HepG2 (cell line): ENCODE measurements around the gene TUBGCP6. TPM values are rescaled to one million over a fixed set of nuclear protein-coding genes. Genes with fewer than 3 reads are reported as not detected.
A peak's percentile ranks its signal among the peaks of the same experiment; 100 is the strongest.

Experiments
- ATAC-seq: fragments of 200-7000 bp; cut with Tn5 transposase; 3 replicates; pipeline ENCODE4 v1.9.1; 2020; ENCODE audit warnings: mild to moderate bottlenecking, moderate library complexity
- BruUV-seq: library from RNA; stranded (reverse); fragments of 400-500 nt; replicated peaks from 2 replicates; lab custom pipeline; 2021; lab: Mats Ljungman, UMichigan
- CTCF ChIA-PET: fragments of 300-600 bp; formaldehyde crosslinking; extraction: SDS; loops from one replicate; lab custom pipeline; 2021; ENCODE audit warnings: low total read pairs, inconsistent platforms, low intra/inter-chr PET ratio; lab: Yijun Ruan, JAX
- POLR2A ChIA-PET: fragments of 350-600 bp; sonication (Branson Sonifier 250); formaldehyde crosslinking; loops from one replicate; lab custom pipeline; 2020; ENCODE audit warnings: antibody characterized with exemption, inconsistent platforms; lab: Yijun Ruan, JAX
- DNase-seq: peaks from one replicate; pipeline ENCODE4 v3.0.0-alpha.2; 2015; ENCODE audit warnings: low spot score
- FAIRE-seq: peaks from 3 replicates; lab custom pipeline; 2011; peaks lifted over from hg19 to GRCh38; lab: Jason Lieb, UNC
- H2AFZ ChIP-seq: one replicate; pipeline ENCODE4 v1.6.1; 2011; ENCODE audit warnings: low read length, inconsistent platforms
- H3K27ac ChIP-seq: fragments of 300-600 bp; 3 replicates; pipeline ENCODE4 v1.8.0; 2011; ENCODE audit warnings: mixed run types, mild to moderate bottlenecking, mixed read lengths, low read length, inconsistent platforms; ENCODE audit not compliant: insufficient read depth; ENCODE audit errors: extremely low read length
- H3K27me3 ChIP-seq, 2 experiments: fragments of 200-600 bp in 1 of 2; 2 replicates in 1 of 2; 3 replicates in 1 of 2; pipeline versions ENCODE4 v1.6.0 to v1.8.0; 2011; ENCODE audit warnings: low read length in 2 of 2, mild to moderate bottlenecking in 2 of 2, moderate library complexity in 2 of 2, inconsistent platforms in 1 of 2; ENCODE audit not compliant: insufficient read depth in 2 of 2, control insufficient read depth in 1 of 2
- H3K36me3 ChIP-seq, 2 experiments: fragments of 200-600 bp in 1 of 2; replicated peaks in 1 of 2; 2 replicates in 1 of 2; 3 replicates in 1 of 2; pipeline versions ENCODE4 v1.5.1 to v1.8.0; 2011; ENCODE audit warnings: low read length in 2 of 2, inconsistent platforms in 1 of 2; ENCODE audit not compliant: insufficient read depth in 2 of 2, control insufficient read depth in 1 of 2
- H3K4me1 ChIP-seq: 2 replicates; pipeline ENCODE4 v1.5.1; 2012; ENCODE audit warnings: low read length, inconsistent platforms; ENCODE audit not compliant: insufficient read depth
- H3K4me2 ChIP-seq: 2 replicates; pipeline ENCODE4 v1.6.0; 2011; ENCODE audit warnings: low read depth, low read length, inconsistent platforms
- H3K4me3 ChIP-seq, 3 experiments: fragments of 200-600 bp in 1 of 3; sonication (generic), shearing (Covaris generic) in 1 of 3; replicated peaks in 1 of 3; 2 replicates each; pipeline ENCODE4 v1.5.1; 2011 to 2016; ENCODE audit warnings: low read length in 3 of 3, inconsistent platforms in 2 of 3, low read depth in 2 of 3, mild to moderate bottlenecking in 2 of 3, control low read depth in 1 of 3, mixed read lengths in 1 of 3; ENCODE audit not compliant: insufficient read depth in 1 of 3
- H3K79me2 ChIP-seq: one replicate; pipeline ENCODE4 v1.6.1; 2011; ENCODE audit warnings: low read length, inconsistent platforms; ENCODE audit not compliant: insufficient read depth
- H3K9ac ChIP-seq: 2 replicates; pipeline ENCODE4 v1.6.0; 2011; ENCODE audit warnings: mild to moderate bottlenecking, low read depth, low read length, inconsistent platforms; ENCODE audit not compliant: insufficient read depth
- H3K9me3 ChIP-seq: 2 replicates; pipeline ENCODE4 v1.5.1; 2012; ENCODE audit warnings: mild to moderate bottlenecking, low read length
- H4K20me1 ChIP-seq: 2 replicates; pipeline ENCODE4 v1.6.0; 2011; ENCODE audit warnings: inconsistent platforms, mild to moderate bottlenecking, low read length, moderate library complexity; ENCODE audit not compliant: insufficient read depth
- AGO2 ChIP-seq: fragments of 200-400 bp; formaldehyde crosslinking; optimal IDR thresholded peaks from 2 replicates; pipeline ENCODE3; 2017; ENCODE audit warnings: mild to moderate bottlenecking, low read depth, low read length, moderate library complexity
- ESRRA ChIP-seq: sonication (generic); formaldehyde crosslinking; IDR thresholded peaks from 2 replicates; pipeline ENCODE4 v1.5.1; 2020; ENCODE audit warnings: mild to moderate bottlenecking, low read depth, missing genetic modification reagents
- HNF1A ChIP-seq, 2 experiments: sonication (generic) in 1 of 2; formaldehyde crosslinking in 1 of 2; IDR thresholded peaks; 2 replicates each; pipeline versions ENCODE4 v1.4.0 to v1.6.1; 2016 to 2020; ENCODE audit warnings: borderline replicate concordance in 1 of 2, low read depth in 1 of 2, mild to moderate bottlenecking in 1 of 2, missing genetic modification reagents in 1 of 2
- MAZ ChIP-seq, 2 experiments: sonication (generic) in 1 of 2; formaldehyde crosslinking in 1 of 2; IDR thresholded peaks; 2 replicates each; pipeline versions ENCODE4 v1.5.0 to v1.6.1; 2012 to 2020; ENCODE audit warnings: low read depth in 2 of 2, mild to moderate bottlenecking in 2 of 2, borderline replicate concordance in 1 of 2, improper control_type of control experiment in 1 of 2, low read length in 1 of 2, missing genetic modification reagents in 1 of 2, moderate library complexity in 1 of 2
- SMAD9 ChIP-seq: sonication (generic); formaldehyde crosslinking; IDR thresholded peaks from 2 replicates; pipeline ENCODE4 v1.5.1; 2020; ENCODE audit warnings: mild to moderate bottlenecking, missing genetic modification reagents
- TAF1 ChIP-seq: sonication (generic); formaldehyde crosslinking; IDR thresholded peaks from 2 replicates; pipeline ENCODE4 v1.4.0; 2020; ENCODE audit warnings: missing genetic modification reagents
- ZBTB42 ChIP-seq: sonication (generic); formaldehyde crosslinking; IDR thresholded peaks from 2 replicates; pipeline ENCODE4 v1.5.0; 2020; ENCODE audit warnings: mild to moderate bottlenecking, missing genetic modification reagents
- ZFP62 ChIP-seq: sonication (generic); formaldehyde crosslinking; IDR thresholded peaks from 2 replicates; pipeline ENCODE4 v1.4.0; 2020; ENCODE audit warnings: missing genetic modification reagents
- ZNF331 ChIP-seq: sonication (generic); formaldehyde crosslinking; IDR thresholded peaks from 2 replicates; pipeline ENCODE4 v1.4.0; 2020; ENCODE audit warnings: missing genetic modification reagents
- ZNF446 ChIP-seq: sonication (generic); formaldehyde crosslinking; IDR thresholded peaks from 2 replicates; pipeline ENCODE4 v1.5.0; 2020; ENCODE audit warnings: mild to moderate bottlenecking, missing genetic modification reagents
- ZNF451 ChIP-seq: sonication (generic); formaldehyde crosslinking; IDR thresholded peaks from 2 replicates; pipeline ENCODE4 v1.5.0; 2020; ENCODE audit warnings: mild to moderate bottlenecking, missing genetic modification reagents
- ZNF546 ChIP-seq: sonication (generic); formaldehyde crosslinking; conservative IDR thresholded peaks from 2 replicates; pipeline ENCODE4 v1.8.1; 2023; ENCODE audit warnings: mild to moderate bottlenecking, missing genetic modification reagents
- ZNF598 ChIP-seq: sonication (generic); formaldehyde crosslinking; IDR thresholded peaks from 2 replicates; pipeline ENCODE4 v1.5.1; 2020; ENCODE audit warnings: mild to moderate bottlenecking, missing genetic modification reagents, borderline replicate concordance
- ZNF749 ChIP-seq: sonication (generic); formaldehyde crosslinking; IDR thresholded peaks from 2 replicates; pipeline ENCODE4 v1.8.0; 2022; ENCODE audit warnings: mild to moderate bottlenecking, missing genetic modification reagents, moderate library complexity, borderline replicate concordance
- WGBS: methylation state at CpG from one replicate; pipeline ENCODE4 v1.1.6; 2017; ENCODE audit warnings: low lambda C conversion rate; 5-methylcytosine and 5-hydroxymethylcytosine counted together
- in situ Hi-C: cut with HindIII; loops from 2 replicates; pipeline ENCODE4 v1.10.0; 2017; ENCODE audit warnings: low pct_unique_long_range_greater_than_20kb; ENCODE audit not compliant: extremely low pct_ligation_motif_present
- intact Hi-C: fragments of 100-400 bp; cut with micrococcal nuclease; formaldehyde crosslinking; loops from one replicate; pipeline ENCODE4 v1.10.0; 2022; ENCODE audit not compliant: unreplicated experiment
- polyA plus RNA-seq, 8 experiments: library from polyadenylated mRNA; depleted of rRNA in 3 of 8; stranded (reverse) in 7 of 8; unstranded in 1 of 8; fragments of >200 nt; fragmentation: Illumina TruSeq in 4 of 8; extraction: Trizol in 4 of 8; gene quantifications; 2 replicates each; pipeline versions ENCODE4 v1.2.1 to v1.2.3, GENCODE V29; 2011 to 2016; ENCODE audit warnings: low read depth in 4 of 8, missing spikeins in 1 of 8, mixed read lengths in 1 of 8; ENCODE audit not compliant: insufficient read depth in 1 of 8
- total RNA-seq, 5 experiments: library from RNA; depleted of rRNA; stranded (reverse); fragments of >200 nt; fragmentation: Illumina TruSeq; extraction: Trizol; gene quantifications; 2 replicates each; pipeline ENCODE4 v1.2.3, GENCODE V29; 2016; ENCODE audit warnings: low read depth in 1 of 5
- TF ChIP-seq, protein P1 (sequence below): sonication (generic); formaldehyde crosslinking; conservative IDR thresholded peaks from 2 replicates; pipeline ENCODE4 v1.8.0; 2022; ENCODE audit warnings: mild to moderate bottlenecking, moderate library complexity, missing genetic modification reagents

Gene TUBGCP6
- total and polyA plus RNA-seq, 2 of the 13 experiments (the other 11 are each of a cell fraction or from before 2014, with no cell fraction given) = 14.6 to 15.7 TPM

GRCh38 chr22:50250555-50251476 lies 6.0 kb upstream of the TUBGCP6 start, which contains the start of gene HDAC10:
HDAC10 (minus strand) TSS chr22:50251265; CDS start chr22:50251032, 233 bp downstream.
- Histone ChIP-seq H3K36me3 (peaks cover 4 to 10% of the 10 kb centered on the region in 2 experiments; a peak in 3 of 5 replicates), H2AFZ (no peak within 1 kb of the TSS), H3K4me2 (peak within 1 kb of the TSS; percentile 96), H3K9me3 (no peaks in the 10 kb centered on the region), H3K79me2 (peaks cover 8% of the 10 kb centered on the region), H4K20me1 (no peaks in the 10 kb centered on the region), H3K4me1 (peaks cover 45% of the 10 kb centered on the region), H3K4me3 (peak within 1 kb of the TSS; percentile 68 to 92 (median 84)), H3K27ac (peak within 1 kb of the TSS; percentile 76), H3K27me3 (no peaks in the 10 kb centered on the region), H3K9ac (peak within 1 kb of the TSS; percentile 84)
- POLR2A ChIA-PET = interaction anchor here (0.6 to 2.3 kb wide), 19 partner anchors 8 to 275 kb away, joined by 3 to 14 read pairs (median 5); partner anchors contain the start of genes DENND6B, LMF2, MAPK12 and NCAPH2
- WGBS = 0% methylated on average over 3 of the region's 81 CpGs
- ATAC-seq (peak; percentile 83), FAIRE-seq (no peak), DNase-seq (peak; percentile 56)
- CTCF ChIA-PET = interaction anchor here (0.6 to 1.5 kb wide), 5 partner anchors 23 to 248 kb away, joined by 3 to 6 read pairs (median 3); no protein-coding TSS in a partner anchor
- BruUV-seq = TSS peak; percentile 42
- intact Hi-C loops = no loop called here
- in situ Hi-C loops = no loop called here
- TF ChIP-seq ZNF546 (peak; percentile 39; the same call in 1 of the 2 replicates), ZNF451 (CRISPR knock-in tag) (peak; percentile 25; the same call in 1 of the 2 replicates), SMAD9 (CRISPR knock-in tag) (no peak), TAF1 (peak; percentile 70; the same call in 1 of the 2 replicates), ZFP62 (CRISPR knock-in tag) (no peak), ZNF598 (CRISPR knock-in tag) (0 out of 2 replicates have a peak, but pooled peaks have one; percentile 16), ZBTB42 (CRISPR knock-in tag) (peak; percentile 81; the same call in 1 of the 2 replicates), ZNF749 (CRISPR knock-in tag) (peak; percentile 41; the same call in 1 of the 2 replicates), ZNF331 (CRISPR knock-in tag) (peak; percentile 8; the same call in 1 of the 2 replicates), HNF1A (IDR thresholded peaks at IDR 0.05; ENCODE audit: low read depth) (no peak), HNF1A (CRISPR knock-in tag; IDR thresholded peaks at IDR 0.05; ENCODE audit: borderline replicate concordance) (0 out of 2 replicates have a peak, but pooled peaks have one; percentile 37), AGO2 (peak; percentile 74), ZNF446 (CRISPR knock-in tag) (no peak), MAZ (IDR thresholded peaks at IDR 0.05; ENCODE audit: borderline replicate concordance, low read depth, low read length) (no peak), MAZ (CRISPR knock-in tag; IDR thresholded peaks at IDR 0.05; ENCODE audit: low read depth) (peak; percentile 14; the same call in 1 of the 2 replicates), ESRRA (no peak; the same call in 1 of the 2 replicates)
- TF ChIP-seq, protein P1, sequence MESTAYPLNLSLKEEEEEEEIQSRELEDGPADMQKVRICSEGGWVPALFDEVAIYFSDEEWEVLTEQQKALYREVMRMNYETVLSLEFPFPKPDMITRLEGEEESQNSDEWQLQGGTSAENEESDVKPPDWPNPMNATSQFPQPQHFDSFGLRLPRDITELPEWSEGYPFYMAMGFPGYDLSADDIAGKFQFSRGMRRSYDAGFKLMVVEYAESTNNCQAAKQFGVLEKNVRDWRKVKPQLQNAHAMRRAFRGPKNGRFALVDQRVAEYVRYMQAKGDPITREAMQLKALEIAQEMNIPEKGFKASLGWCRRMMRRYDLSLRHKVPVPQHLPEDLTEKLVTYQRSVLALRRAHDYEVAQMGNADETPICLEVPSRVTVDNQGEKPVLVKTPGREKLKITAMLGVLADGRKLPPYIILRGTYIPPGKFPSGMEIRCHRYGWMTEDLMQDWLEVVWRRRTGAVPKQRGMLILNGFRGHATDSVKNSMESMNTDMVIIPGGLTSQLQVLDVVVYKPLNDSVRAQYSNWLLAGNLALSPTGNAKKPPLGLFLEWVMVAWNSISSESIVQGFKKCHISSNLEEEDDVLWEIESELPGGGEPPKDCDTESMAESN (CRISPR knock-in tag) = peak; percentile 74
